ENCODE data around the gene EIF2S3B.

Gene EIF2S3B

DNA sequence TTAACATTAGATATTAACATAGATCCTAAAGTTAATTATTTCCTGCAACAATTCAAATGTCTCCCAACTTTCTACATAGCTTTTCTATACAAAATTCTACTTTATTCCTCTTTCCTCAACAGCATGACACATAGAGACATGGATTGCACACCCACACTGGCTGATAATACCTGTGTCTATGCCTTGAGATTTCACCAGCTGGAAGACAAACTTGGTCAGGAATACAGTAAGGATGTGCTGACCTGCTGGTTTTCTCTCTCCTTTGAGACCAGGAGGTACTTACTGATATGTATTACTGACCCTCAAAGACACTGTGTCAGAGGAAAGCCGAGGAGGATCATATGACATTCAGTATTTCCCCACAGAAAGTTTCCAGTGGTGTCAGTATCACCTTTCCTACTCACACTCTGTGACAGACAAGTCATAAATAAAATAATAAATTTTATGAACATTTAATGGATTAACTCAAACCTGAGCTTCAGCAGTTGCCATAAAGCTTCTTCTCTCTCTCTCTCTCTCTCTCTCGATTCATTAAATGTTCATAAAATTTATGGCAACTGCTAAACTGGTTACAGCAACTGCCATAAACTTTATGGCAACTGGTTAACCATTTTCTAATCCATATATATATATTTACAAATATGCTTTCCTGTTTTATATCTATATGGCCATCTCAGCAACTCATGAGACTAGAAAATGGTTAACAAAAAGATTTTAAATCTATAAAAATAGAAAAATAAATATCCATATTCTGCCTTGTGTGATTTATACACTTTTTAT, 22.7 kb downstream of the EIF2S3B start:
- DNase-seq (ENCODE audit: extremely low read depth, low read depth): no peak
- H3K4me3 ChIP-seq (replicated peaks; ENCODE audit: low read depth, low read length): no peak overlapping the region
- TF ChIP-seq, protein P1, sequence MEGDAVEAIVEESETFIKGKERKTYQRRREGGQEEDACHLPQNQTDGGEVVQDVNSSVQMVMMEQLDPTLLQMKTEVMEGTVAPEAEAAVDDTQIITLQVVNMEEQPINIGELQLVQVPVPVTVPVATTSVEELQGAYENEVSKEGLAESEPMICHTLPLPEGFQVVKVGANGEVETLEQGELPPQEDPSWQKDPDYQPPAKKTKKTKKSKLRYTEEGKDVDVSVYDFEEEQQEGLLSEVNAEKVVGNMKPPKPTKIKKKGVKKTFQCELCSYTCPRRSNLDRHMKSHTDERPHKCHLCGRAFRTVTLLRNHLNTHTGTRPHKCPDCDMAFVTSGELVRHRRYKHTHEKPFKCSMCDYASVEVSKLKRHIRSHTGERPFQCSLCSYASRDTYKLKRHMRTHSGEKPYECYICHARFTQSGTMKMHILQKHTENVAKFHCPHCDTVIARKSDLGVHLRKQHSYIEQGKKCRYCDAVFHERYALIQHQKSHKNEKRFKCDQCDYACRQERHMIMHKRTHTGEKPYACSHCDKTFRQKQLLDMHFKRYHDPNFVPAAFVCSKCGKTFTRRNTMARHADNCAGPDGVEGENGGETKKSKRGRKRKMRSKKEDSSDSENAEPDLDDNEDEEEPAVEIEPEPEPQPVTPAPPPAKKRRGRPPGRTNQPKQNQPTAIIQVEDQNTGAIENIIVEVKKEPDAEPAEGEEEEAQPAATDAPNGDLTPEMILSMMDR (IDR thresholded peaks at IDR 0.05; ENCODE audit: low read depth, low read length, missing control alignments): no peak

DNA sequence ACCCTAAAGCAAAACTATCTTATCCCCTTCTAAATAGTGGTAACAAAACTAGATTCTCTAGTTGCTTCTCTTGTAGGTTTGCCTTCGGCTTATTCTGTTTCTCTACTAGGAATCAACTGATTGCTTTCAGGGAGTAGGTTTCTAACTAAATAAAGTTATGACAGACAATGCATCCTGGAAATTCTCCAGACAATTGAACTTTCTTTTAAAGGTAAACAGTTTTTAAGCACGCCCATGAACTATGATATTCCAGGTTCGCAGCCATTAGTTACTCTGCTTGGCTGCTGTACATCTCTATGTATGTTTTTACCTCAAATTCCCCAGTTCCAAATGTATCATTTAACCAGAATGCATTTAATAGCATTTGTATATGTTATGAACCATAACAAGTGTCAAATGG, 23.9 kb downstream of the EIF2S3B start:
- TF ChIP-seq, protein P1 (IDR thresholded peaks at IDR 0.05; ENCODE audit: low read depth, low read length, missing control alignments): no peak
- DNase-seq (ENCODE audit: extremely low read depth, low read depth): no peak
- no peak overlapping the region for H3K4me3 ChIP-seq (replicated peaks; ENCODE audit: low read depth, low read length)

DNA sequence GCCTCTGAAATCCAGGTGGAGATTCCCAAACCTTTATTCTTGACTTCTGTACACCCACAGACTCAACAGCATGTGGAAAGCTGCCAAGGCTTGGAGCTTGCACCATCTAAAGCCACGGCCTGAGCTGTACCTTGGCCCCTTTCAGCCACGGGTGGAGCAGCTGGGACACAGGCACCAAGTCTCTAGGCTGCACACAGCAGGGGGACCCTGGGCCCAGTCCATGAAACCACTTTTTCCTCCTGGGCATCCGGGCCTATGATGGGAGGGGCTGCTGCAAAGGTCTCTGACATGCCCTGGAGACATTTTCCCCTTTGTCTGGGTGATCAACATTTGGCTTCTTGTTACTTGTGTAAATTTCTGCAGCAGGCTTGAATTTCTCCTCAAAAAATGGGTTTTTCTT, 32.0 kb downstream of the EIF2S3B start:
- H3K4me3 ChIP-seq (replicated peaks; ENCODE audit: low read depth, low read length): no peak overlapping the region
- TF ChIP-seq, protein P1 (IDR thresholded peaks at IDR 0.05; ENCODE audit: low read depth, low read length, missing control alignments): no peak
- DNase-seq (ENCODE audit: extremely low read depth, low read depth): no peak

DNA sequence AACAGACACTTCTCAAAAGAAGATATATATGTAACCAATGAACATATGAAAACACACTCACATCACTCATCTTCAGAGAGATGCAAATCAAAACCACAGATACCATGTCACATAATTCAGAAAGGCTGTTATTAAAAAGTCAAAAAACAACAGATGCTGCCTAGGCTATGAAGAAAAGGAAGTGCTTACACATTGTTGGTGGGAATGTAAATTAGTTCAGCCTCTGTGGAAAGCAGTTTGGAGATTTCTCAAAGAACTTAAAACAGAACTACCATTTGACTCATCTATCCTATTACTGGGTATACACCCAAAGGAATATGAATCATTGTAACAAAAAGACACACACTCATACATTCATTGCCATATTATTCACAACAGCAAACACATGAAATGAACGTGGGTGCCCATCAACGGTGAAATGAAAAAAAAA, 35.1 kb downstream of the EIF2S3B start:
- no peak for DNase-seq (ENCODE audit: extremely low read depth, low read depth)
- TF ChIP-seq, protein P1 (IDR thresholded peaks at IDR 0.05; ENCODE audit: low read depth, low read length, missing control alignments): no peak
- H3K4me3 ChIP-seq (replicated peaks; ENCODE audit: low read depth, low read length): no peak overlapping the region

DNA sequence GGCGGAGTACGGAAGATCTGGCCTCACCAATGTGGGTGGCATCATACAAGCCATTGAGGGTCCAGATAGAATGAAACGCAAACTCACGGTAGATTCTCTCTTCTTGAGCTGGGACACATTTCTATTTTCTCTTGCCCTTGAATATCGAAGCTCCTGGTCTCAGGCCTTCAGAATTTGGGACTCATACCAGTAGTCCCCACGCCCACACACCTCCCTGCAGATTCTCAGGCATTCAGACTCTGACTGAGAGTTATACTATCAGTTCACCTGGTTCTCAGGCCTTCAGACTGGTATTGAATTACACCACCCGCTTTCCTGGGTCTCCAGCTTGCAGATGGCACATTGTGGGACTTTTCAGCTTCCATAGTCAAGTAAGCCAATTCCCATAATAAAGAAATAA, 37.8 kb downstream of the EIF2S3B start:
- TF ChIP-seq, protein P1 (IDR thresholded peaks at IDR 0.05; ENCODE audit: low read depth, low read length, missing control alignments): no peak
- DNase-seq (ENCODE audit: extremely low read depth, low read depth): no peak

DNA sequence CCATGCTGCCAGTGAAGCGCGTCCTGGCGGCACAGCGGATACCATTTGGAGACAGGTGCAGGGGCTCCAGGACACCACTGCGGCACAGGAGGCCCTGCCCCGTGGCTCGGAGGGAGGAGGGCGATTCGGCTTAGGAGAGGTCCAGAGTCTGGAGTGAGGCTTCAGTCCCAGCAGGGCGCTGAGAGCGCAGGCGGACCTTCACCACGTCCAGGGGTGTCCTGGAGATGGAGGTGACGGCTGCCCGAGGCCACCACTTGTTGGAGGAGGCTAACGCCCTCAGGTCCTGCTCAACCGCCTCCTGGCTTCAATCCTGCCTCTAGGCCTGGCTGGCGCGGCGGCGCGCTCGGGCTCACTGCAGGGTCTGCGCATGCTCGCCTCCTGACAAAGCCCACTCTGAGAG, 45.7 kb downstream of the EIF2S3B start:
- H3K4me3 ChIP-seq (replicated peaks; ENCODE audit: low read depth, low read length): no peak overlapping the region
- no peak for DNase-seq (ENCODE audit: extremely low read depth, low read depth)
- TF ChIP-seq, protein P1 (IDR thresholded peaks at IDR 0.05; ENCODE audit: low read depth, low read length, missing control alignments): no peak

More for the DNA sequence above, 37.8 kb downstream of the EIF2S3B start:
- H3K4me3 ChIP-seq (replicated peaks; ENCODE audit: low read depth, low read length): no peak overlapping the region

Measured in HFF-Myc (cell line).